ENCODE data around the gene MAGI2. TPM values are rescaled to one million over a fixed set of nuclear protein-coding genes. Genes with fewer than 3 reads are reported as not detected.

Gene MAGI2
- total RNA-seq, 1 experiment from 2014 or later, result 0.22 TPM

DNA sequence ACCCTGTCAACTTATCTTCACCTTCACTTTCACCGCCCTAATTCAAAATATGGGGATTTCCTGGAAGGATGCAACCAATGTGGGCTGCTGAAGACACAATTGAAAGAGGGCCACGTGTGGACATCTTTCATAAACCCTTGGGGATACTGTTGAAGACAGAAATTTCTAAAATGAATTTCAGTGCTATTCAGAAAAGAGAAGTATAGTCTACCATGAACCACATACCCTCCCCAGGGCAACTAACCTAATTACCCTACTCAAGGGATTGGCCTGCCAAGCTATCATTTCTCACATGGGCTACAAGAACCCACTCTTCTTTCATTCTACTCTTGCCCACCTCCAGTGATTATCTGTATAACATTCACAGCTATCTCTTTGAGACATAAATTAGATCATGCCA lies 1428.9 kb downstream of the MAGI2 start:
- no peak for DNase-seq (ENCODE audit: low read depth, low spot score)
- Histone ChIP-seq H3K9me2 (ENCODE audit: insufficient read depth) (no peaks in the 10 kb centered on the region), H3K9me3 (ENCODE audit: control insufficient read depth in 1 of 2, insufficient read depth in 1 of 2, low read depth in 1 of 2, low read length in 2 of 2) (no peaks in the 10 kb centered on the region), H3K27me3 (ENCODE audit: insufficient read depth, low read length) (peaks cover 12% of the 10 kb centered on the region; the same call in 1 of the 2 replicates), H4K20me1 (ENCODE audit: insufficient read depth) (no peaks in the 10 kb centered on the region), H3K27ac (ENCODE audit: low read depth, low read length) (no peak overlapping the region), H3K4me3 (replicated peaks in 1 of 2; ENCODE audit: low read depth in 1 of 2, low read length in 2 of 2) (no peak overlapping the region), H3K36me3 (ENCODE audit: control insufficient read depth in 1 of 2, insufficient read depth in 2 of 2, low read length in 2 of 2) (no peaks in the 10 kb centered on the region), H3K4me2 (ENCODE audit: low read length) (no peak overlapping the region), H3K9ac (ENCODE audit: low read length) (no peak overlapping the region), H3K4me1 (ENCODE audit: control insufficient read depth in 1 of 2, insufficient read depth in 2 of 2, low read length in 2 of 2) (peaks cover 0 to 6% of the 10 kb centered on the region in 2 experiments; a peak in 2 of 4 replicates), H2AFZ (ENCODE audit: low read depth, low read length, poor library complexity, severe bottlenecking) (no peak overlapping the region), H3K79me2 (ENCODE audit: insufficient read depth, low read length) (no peaks in the 10 kb centered on the region)
- BruUV-seq (replicated peaks), result no TSS peak
- RAD21 ChIA-PET (ENCODE audit: low non-redundant PET in 1 of 2, low total read pairs in 2 of 2, uncharacterized antibody in 2 of 2, unreplicated experiment in 2 of 2), result no interaction called here
- CTCF ChIA-PET, result no interaction called here
- POLR2A ChIA-PET, result no interaction called here
- ATAC-seq, result no peak
- TF ChIP-seq YY1 (IDR thresholded peaks at IDR 0.05; ENCODE audit: extremely low read depth, insufficient replicate concordance, low read depth, low read length), result no peak
- intact Hi-C loops (cut with micrococcal nuclease), result no loop called here

DNA sequence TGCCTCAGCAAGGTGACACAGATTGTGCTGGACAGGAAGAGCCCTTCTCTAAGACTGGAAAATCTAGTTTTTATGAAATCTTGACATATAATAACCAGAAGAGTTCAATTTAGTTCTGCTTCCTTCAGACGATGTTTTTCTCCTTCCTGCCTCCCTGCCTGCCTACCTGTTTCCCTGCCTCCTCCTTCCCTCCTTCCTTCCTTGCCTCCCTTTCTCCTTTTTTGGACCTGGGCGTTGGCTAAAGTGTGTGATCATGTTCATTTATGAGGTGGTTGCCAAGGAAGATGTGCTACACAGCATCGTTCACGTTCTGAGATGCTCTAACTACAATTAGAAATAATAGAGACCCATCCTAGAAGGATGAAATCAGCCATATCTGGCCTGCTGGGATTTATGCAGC lies 1430.3 kb downstream of the MAGI2 start:
- no TSS peak for BruUV-seq (replicated peaks)
- Histone ChIP-seq H3K36me3 (ENCODE audit: control insufficient read depth in 1 of 2, insufficient read depth in 2 of 2, low read length in 2 of 2) (no peaks in the 10 kb centered on the region), H3K27ac (ENCODE audit: low read depth, low read length) (no peak overlapping the region), H3K9ac (ENCODE audit: low read length) (no peak overlapping the region), H4K20me1 (ENCODE audit: insufficient read depth) (no peaks in the 10 kb centered on the region), H3K9me3 (ENCODE audit: control insufficient read depth in 1 of 2, insufficient read depth in 1 of 2, low read depth in 1 of 2, low read length in 2 of 2) (no peaks in the 10 kb centered on the region), H3K4me3 (replicated peaks in 1 of 2; ENCODE audit: low read depth in 1 of 2, low read length in 2 of 2) (no peak overlapping the region), H3K4me1 (ENCODE audit: control insufficient read depth in 1 of 2, insufficient read depth in 2 of 2, low read length in 2 of 2) (peaks cover 0 to 8% of the 10 kb centered on the region in 2 experiments; a peak in 3 of 4 replicates), H3K79me2 (ENCODE audit: insufficient read depth, low read length) (no peaks in the 10 kb centered on the region), H2AFZ (ENCODE audit: low read depth, low read length, poor library complexity, severe bottlenecking) (no peak overlapping the region), H3K4me2 (ENCODE audit: low read length) (no peak overlapping the region), H3K27me3 (ENCODE audit: insufficient read depth, low read length) (peaks cover 12% of the 10 kb centered on the region; the same call in 1 of the 2 replicates), H3K9me2 (ENCODE audit: insufficient read depth) (no peaks in the 10 kb centered on the region)
- TF ChIP-seq JUND (IDR thresholded peaks at IDR 0.05) (no peak), TCF7L2 (IDR thresholded peaks at IDR 0.05; ENCODE audit: borderline replicate concordance, extremely low read depth, insufficient read depth, insufficient read length) (no peak), RAD21 (IDR thresholded peaks at IDR 0.05; ENCODE audit: low read depth) (no peak), POLR2A (IDR thresholded peaks at IDR 0.05; ENCODE audit: borderline replicate concordance, extremely low read depth, insufficient read depth, insufficient read length) (no peak), SRF (IDR thresholded peaks at IDR 0.05; ENCODE audit: low read depth) (no peak), SIN3A (IDR thresholded peaks at IDR 0.05; ENCODE audit: low read depth) (no peak), CEBPB (IDR thresholded peaks at IDR 0.05; ENCODE audit: low read depth) (no peak), YY1 (IDR thresholded peaks at IDR 0.05; ENCODE audit: extremely low read depth, insufficient replicate concordance, low read depth, low read length) (no peak), EGR1 (IDR thresholded peaks at IDR 0.05; ENCODE audit: low read depth) (no peak), ELF1 (IDR thresholded peaks at IDR 0.05; ENCODE audit: borderline replicate concordance, low read depth) (no peak)
- TF ChIP-seq, protein P1, sequence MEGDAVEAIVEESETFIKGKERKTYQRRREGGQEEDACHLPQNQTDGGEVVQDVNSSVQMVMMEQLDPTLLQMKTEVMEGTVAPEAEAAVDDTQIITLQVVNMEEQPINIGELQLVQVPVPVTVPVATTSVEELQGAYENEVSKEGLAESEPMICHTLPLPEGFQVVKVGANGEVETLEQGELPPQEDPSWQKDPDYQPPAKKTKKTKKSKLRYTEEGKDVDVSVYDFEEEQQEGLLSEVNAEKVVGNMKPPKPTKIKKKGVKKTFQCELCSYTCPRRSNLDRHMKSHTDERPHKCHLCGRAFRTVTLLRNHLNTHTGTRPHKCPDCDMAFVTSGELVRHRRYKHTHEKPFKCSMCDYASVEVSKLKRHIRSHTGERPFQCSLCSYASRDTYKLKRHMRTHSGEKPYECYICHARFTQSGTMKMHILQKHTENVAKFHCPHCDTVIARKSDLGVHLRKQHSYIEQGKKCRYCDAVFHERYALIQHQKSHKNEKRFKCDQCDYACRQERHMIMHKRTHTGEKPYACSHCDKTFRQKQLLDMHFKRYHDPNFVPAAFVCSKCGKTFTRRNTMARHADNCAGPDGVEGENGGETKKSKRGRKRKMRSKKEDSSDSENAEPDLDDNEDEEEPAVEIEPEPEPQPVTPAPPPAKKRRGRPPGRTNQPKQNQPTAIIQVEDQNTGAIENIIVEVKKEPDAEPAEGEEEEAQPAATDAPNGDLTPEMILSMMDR (IDR thresholded peaks at IDR 0.05 in 2 of 3, conservative IDR thresholded peaks at IDR 0.05 in 1 of 3; ENCODE audit: borderline replicate concordance in 1 of 3, insufficient read depth in 1 of 3, low read depth in 2 of 3, low read length in 2 of 3), result no peak
- TF ChIP-seq, protein P2, sequence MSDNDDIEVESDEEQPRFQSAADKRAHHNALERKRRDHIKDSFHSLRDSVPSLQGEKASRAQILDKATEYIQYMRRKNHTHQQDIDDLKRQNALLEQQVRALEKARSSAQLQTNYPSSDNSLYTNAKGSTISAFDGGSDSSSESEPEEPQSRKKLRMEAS (IDR thresholded peaks at IDR 0.05), result no peak
- TF ChIP-seq, protein P3, sequence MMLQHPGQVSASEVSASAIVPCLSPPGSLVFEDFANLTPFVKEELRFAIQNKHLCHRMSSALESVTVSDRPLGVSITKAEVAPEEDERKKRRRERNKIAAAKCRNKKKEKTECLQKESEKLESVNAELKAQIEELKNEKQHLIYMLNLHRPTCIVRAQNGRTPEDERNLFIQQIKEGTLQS (IDR thresholded peaks at IDR 0.05), result no peak
- TF ChIP-seq, protein P4, sequence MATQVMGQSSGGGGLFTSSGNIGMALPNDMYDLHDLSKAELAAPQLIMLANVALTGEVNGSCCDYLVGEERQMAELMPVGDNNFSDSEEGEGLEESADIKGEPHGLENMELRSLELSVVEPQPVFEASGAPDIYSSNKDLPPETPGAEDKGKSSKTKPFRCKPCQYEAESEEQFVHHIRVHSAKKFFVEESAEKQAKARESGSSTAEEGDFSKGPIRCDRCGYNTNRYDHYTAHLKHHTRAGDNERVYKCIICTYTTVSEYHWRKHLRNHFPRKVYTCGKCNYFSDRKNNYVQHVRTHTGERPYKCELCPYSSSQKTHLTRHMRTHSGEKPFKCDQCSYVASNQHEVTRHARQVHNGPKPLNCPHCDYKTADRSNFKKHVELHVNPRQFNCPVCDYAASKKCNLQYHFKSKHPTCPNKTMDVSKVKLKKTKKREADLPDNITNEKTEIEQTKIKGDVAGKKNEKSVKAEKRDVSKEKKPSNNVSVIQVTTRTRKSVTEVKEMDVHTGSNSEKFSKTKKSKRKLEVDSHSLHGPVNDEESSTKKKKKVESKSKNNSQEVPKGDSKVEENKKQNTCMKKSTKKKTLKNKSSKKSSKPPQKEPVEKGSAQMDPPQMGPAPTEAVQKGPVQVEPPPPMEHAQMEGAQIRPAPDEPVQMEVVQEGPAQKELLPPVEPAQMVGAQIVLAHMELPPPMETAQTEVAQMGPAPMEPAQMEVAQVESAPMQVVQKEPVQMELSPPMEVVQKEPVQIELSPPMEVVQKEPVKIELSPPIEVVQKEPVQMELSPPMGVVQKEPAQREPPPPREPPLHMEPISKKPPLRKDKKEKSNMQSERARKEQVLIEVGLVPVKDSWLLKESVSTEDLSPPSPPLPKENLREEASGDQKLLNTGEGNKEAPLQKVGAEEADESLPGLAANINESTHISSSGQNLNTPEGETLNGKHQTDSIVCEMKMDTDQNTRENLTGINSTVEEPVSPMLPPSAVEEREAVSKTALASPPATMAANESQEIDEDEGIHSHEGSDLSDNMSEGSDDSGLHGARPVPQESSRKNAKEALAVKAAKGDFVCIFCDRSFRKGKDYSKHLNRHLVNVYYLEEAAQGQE (IDR thresholded peaks at IDR 0.05; ENCODE audit: low read depth), result no peak
- POLR2A ChIA-PET, result no interaction called here
- RAD21 ChIA-PET (ENCODE audit: low non-redundant PET in 1 of 2, low total read pairs in 2 of 2, uncharacterized antibody in 2 of 2, unreplicated experiment in 2 of 2), result no interaction called here
- DNase-seq (ENCODE audit: low read depth, low spot score) (no peak), ATAC-seq (no peak)
- CTCF ChIA-PET, result no interaction called here
- intact Hi-C loops (cut with micrococcal nuclease), result no loop called here
